Measurements from ENCODE around the gene TRIM59. TPM values are rescaled to one million over a fixed set of nuclear protein-coding genes. Genes with fewer than 3 reads are reported as not detected.
"Not testable (repeated sequence)": the region's sequence is repeated elsewhere in the genome, so short reads cannot be mapped to it uniquely, and the experiment has no call there.

Gene TRIM59
- total RNA-seq, 1 donor from 2014 or later, result 33.0 TPM

DNA sequence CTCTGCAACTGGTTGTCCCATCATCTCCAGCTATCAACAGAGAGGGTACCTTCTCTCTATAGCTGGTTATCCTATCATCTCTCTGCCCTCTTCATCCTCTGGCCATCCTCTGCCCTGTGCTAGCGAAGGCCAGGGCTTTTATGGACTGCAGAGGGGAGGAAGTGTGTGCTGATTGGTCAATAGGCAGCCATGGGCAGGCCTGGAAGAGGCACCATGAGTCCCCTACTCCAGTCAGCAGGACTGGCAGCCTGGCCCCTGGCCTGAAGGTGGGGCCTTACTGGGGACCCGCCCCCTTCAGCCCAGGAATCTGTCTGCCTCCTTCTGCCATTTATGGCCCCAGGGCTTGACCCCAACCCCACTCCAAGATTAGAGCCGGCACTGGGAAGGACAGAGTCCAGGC lies 10.4 kb upstream of the TRIM59 start:
- TF ChIP-seq, protein P1, sequence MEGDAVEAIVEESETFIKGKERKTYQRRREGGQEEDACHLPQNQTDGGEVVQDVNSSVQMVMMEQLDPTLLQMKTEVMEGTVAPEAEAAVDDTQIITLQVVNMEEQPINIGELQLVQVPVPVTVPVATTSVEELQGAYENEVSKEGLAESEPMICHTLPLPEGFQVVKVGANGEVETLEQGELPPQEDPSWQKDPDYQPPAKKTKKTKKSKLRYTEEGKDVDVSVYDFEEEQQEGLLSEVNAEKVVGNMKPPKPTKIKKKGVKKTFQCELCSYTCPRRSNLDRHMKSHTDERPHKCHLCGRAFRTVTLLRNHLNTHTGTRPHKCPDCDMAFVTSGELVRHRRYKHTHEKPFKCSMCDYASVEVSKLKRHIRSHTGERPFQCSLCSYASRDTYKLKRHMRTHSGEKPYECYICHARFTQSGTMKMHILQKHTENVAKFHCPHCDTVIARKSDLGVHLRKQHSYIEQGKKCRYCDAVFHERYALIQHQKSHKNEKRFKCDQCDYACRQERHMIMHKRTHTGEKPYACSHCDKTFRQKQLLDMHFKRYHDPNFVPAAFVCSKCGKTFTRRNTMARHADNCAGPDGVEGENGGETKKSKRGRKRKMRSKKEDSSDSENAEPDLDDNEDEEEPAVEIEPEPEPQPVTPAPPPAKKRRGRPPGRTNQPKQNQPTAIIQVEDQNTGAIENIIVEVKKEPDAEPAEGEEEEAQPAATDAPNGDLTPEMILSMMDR (conservative IDR thresholded peaks at IDR 0.05; ENCODE audit: low read depth, low read length), result no peak
- DNase-seq (ENCODE audit: low read depth), result no peak
- H3K4me3 ChIP-seq (ENCODE audit: low read depth, low read length), result no peak overlapping the region

DNA sequence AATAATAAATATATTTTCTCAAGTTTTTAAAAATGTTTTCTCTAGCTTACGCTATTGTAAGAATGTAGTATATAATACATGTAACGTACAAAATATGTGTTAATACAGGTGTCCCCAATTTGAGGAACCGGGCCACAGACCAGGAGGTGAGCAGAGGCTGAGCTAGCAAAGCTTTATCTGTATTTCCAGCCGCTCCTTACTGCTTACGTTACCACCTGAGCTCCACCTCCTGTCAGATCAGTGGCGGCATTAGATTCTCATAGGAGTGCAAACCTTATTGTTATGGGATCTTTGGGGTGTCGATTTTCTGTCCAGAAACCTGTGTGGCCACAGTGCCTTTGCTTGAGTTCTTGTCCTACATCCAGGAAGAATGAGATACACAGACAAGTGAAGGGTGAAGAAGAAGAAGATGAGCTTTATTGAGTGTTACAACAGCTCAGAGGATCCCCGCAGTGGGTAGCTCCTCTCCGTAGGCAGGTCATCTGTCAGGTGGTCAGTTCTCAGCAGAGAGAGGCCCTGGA lies 9.9 kb upstream of the TRIM59 start:
- no peak for DNase-seq (ENCODE audit: low read depth)
- TF ChIP-seq, protein P1 (conservative IDR thresholded peaks at IDR 0.05; ENCODE audit: low read depth, low read length), result no peak
- no peak overlapping the region for H3K4me3 ChIP-seq (ENCODE audit: low read depth, low read length)

DNA sequence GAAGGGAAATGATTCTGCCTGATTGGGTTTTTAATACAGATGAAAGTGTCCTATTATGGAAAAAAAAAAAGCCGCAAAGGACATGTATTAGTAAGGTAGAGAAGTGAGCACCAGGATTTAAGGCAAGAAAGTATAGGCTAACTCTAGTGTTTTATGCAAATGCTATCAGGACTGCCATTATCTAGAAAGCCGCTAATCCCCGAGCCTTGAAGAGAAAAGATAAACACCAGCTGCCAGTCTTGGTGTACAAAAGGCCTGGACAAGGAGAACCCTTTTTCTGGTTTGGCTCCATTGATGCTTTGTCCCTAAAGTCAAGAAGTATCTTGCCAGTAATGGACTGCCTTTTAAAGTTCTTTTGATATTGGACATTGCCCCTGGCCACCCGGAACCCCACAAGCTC lies 8.6 kb upstream of the TRIM59 start:
- TF ChIP-seq, protein P1 (conservative IDR thresholded peaks at IDR 0.05; ENCODE audit: low read depth, low read length), result no peak
- no peak overlapping the region for H3K4me3 ChIP-seq (ENCODE audit: low read depth, low read length)
- no peak for DNase-seq (ENCODE audit: low read depth)

DNA sequence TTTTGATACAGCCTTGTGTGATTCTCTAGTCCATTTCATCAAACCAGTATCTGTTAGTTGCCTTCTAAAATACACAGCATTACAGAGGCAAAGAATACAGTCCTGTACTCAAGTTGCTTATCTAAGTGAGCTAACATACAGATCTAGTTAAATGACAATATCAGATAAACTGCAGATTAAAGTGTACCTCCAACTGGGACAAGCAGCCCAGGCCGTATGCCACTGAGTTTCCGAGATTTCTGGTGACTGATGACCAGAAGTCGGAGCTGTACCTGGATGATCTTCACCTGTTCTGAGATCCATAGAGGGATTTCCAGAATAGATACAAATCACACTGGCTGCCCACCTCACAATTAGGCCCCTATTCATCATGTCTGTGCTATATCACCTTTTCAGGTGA lies 6.3 kb upstream of the TRIM59 start:
- no peak overlapping the region for H3K4me3 ChIP-seq (ENCODE audit: low read depth, low read length)
- no peak for DNase-seq (ENCODE audit: low read depth)
- TF ChIP-seq, protein P1 (conservative IDR thresholded peaks at IDR 0.05; ENCODE audit: low read depth, low read length), result no peak

DNA sequence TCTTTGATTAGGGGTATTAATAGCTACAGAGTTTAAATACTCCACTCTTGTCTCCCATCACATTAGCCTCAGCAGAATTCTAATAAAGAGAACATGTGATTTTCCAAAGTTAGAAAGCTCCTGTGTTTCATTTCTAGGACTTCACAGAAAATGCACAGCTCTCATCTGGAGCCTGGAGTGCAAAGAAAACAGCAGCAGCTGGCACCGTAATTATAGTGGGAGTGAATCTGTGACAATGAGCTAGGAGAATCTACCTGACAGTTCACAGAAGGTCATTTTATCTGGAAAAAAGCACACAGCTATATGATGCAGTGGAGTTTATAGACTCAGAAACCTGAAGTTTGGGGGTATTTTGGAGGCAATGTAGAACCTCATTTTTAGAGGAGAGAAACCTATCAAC lies 5.4 kb upstream of the TRIM59 start:
- TF ChIP-seq, protein P1 (conservative IDR thresholded peaks at IDR 0.05; ENCODE audit: low read depth, low read length), result no peak
- no peak for DNase-seq (ENCODE audit: low read depth)
- H3K4me3 ChIP-seq (ENCODE audit: low read depth, low read length), result no peak overlapping the region

DNA sequence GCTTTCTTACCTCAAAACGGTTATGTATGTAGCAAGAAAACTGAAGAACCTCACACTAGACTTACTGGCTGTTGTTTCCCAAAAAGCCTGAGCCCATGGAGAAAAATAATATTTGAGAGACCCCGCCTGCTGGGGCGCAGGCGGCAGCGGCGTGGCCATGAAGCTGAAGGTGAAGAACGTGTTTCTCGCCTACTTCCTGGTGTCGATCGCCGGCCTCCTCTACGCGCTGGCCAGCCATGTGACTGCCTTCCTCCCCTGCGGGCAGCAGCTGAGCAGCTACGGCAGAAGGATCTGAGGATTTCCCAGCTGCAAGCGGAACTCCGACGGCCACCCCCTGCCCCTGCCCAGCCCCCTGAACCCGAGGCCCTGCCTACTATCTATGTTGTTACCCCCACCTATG lies 2.7 kb upstream of the TRIM59 start:
- not testable (repeated sequence) for DNase-seq (ENCODE audit: low read depth)

DNA sequence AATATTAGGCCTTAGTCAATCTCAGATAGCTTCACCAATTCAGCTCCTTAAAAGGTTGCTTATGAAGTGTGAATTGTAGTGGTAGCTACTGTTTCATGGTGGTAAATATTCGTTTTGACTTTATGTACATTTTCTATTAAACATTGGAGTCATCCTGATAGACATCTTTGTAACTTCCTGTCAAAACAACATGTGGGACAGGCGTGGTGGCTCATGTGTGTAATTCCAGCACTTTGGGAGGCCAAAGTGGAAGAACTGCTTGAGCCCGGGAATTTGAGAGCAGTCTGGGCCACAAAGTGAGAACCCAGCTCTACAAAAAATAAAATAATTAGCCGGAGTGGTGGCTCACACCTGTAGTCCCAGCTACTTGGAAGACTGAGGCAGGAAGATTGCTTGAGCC lies 2.0 kb upstream of the TRIM59 start:
- DNase-seq (ENCODE audit: low read depth), result no peak
- H3K4me3 ChIP-seq (ENCODE audit: low read depth, low read length), result no peak overlapping the region
- TF ChIP-seq, protein P1 (conservative IDR thresholded peaks at IDR 0.05; ENCODE audit: low read depth, low read length), result no peak

More for the DNA sequence above, 2.7 kb upstream of the TRIM59 start:
- H3K4me3 ChIP-seq (ENCODE audit: low read depth, low read length), result not testable (repeated sequence)
